Fibroblast of the aortic adventitia (primary cell): ENCODE results near the gene UTP11. TPM values are rescaled to one million over a fixed set of nuclear protein-coding genes. Genes with fewer than 3 reads are reported as not detected.
A peak's percentile ranks its signal among the peaks of the same experiment; 100 is the strongest.

Experiments used
- DNase-seq: peaks from one replicate; pipeline ENCODE4 v3.0.0-alpha.2; 2010; ENCODE audit warnings: low read depth
- H3K4me3 ChIP-seq: 2 replicates; pipeline ENCODE4 v1.5.1; 2011; ENCODE audit warnings: low read depth, mild to moderate bottlenecking, control low read depth, low read length, moderate library complexity
- CTCF ChIP-seq: IDR thresholded peaks from 2 replicates; pipeline ENCODE4 v1.5.1; 2011; ENCODE audit warnings: mild to moderate bottlenecking, low read length, control low read depth, inconsistent platforms; ENCODE audit not compliant: insufficient read depth
- total RNA-seq: library from RNA; depleted of rRNA; stranded (reverse); fragments of >200 nt; gene quantifications from 2 replicates; pipeline ENCODE4 v1.2.3, GENCODE V29; 2012; ENCODE audit warnings: low replicate concordance

The UTP11 gene
- total RNA-seq, 1 donor: 68.1 TPM

- no peak for DNase-seq
- no peak overlapping the region for H3K4me3 ChIP-seq
- no peak for TF ChIP-seq CTCF
These were observed 24.9 kb upstream of the UTP11 start for GRCh38 chr1:37987679-37988078.

GRCh38 chr1:37989361-37989930, 23.1 kb upstream of the UTP11 start:
- no peak for DNase-seq
- H3K4me3 ChIP-seq: peak overlapping the region; percentile 98
- no peak for TF ChIP-seq CTCF

GRCh38 chr1:37994886-37995566, 17.5 kb upstream of the UTP11 start:
- no peak for DNase-seq
- H3K4me3 ChIP-seq: peak overlapping the region; percentile 67
- TF ChIP-seq CTCF: no peak

- H3K4me3 ChIP-seq: peak overlapping the region; percentile 67
- peak; percentile 93 for DNase-seq
- no peak for TF ChIP-seq CTCF
These were observed 16.7 kb upstream of the UTP11 start for GRCh38 chr1:37995751-37996345.

- no peak overlapping the region for H3K4me3 ChIP-seq
- DNase-seq: no peak
- TF ChIP-seq CTCF: no peak
These were observed 15.1 kb upstream of the UTP11 start for GRCh38 chr1:37997256-37998088.

- no peak for TF ChIP-seq CTCF
These were observed 14.3 kb upstream of the UTP11 start for GRCh38 chr1:37998089-37998808.

More at GRCh38 chr1:37998089-37998808, 14.3 kb upstream of the UTP11 start:
- no peak for DNase-seq
- H3K4me3 ChIP-seq: no peak overlapping the region
